Lower leg skin (tissue), 4 donors: ENCODE measurements around the gene SLC27A6. TPM values are rescaled to one million over a fixed set of nuclear protein-coding genes. Genes with fewer than 3 reads are reported as not detected.

ENCODE experiments used
- DNase-seq, 2 donors: peaks; one replicate each; pipeline ENCODE4 v3.0.0-alpha.2; 2019; ENCODE audit warnings: low spot score in 2 of 2
- H3K4me3 ChIP-seq: fragments of 200-600 bp; sonication (generic); 2 replicates; pipeline ENCODE4 v1.5.1; 2017; ENCODE audit warnings: mild to moderate bottlenecking, low read depth; ENCODE audit not compliant: poor library complexity, severe bottlenecking
- POLR2A ChIP-seq, 2 donors: fragments of 450-650 bp; IDR thresholded peaks; one replicate each; pipeline ENCODE4 v1.6.1; 2016 to 2017; ENCODE audit warnings: antibody characterized with exemption in 2 of 2, mild to moderate bottlenecking in 1 of 2, moderate library complexity in 1 of 2
- WGBS, 2 donors: methylation state at CpG; one replicate each; pipeline ENCODE4 v1.1.5; 2018; 5-methylcytosine and 5-hydroxymethylcytosine counted together
- intact Hi-C: fragments of 100-400 bp; cut with DNase I; formaldehyde crosslinking; loops from one replicate; pipeline ENCODE4 v1.15.0; 2023; ENCODE audit warnings: low total_unique reads
- total RNA-seq, 4 donors: library from RNA; depleted of rRNA; stranded (reverse); fragments of >200 nt; gene quantifications; one replicate each; pipeline ENCODE4 v1.1.0, GENCODE V29; 2016
- TF ChIP-seq, protein P1 (sequence below), 3 donors: fragments of 450-650 bp; IDR thresholded peaks; one replicate each; pipeline ENCODE4 v1.5.1; 2016; ENCODE audit warnings: antibody characterized with exemption in 3 of 3, mild to moderate bottlenecking in 3 of 3, moderate library complexity in 2 of 3

SLC27A6 gene
- total RNA-seq, 4 donors from 2014 or later, result 0.38 to 2.5 (median 0.65) TPM

DNA sequence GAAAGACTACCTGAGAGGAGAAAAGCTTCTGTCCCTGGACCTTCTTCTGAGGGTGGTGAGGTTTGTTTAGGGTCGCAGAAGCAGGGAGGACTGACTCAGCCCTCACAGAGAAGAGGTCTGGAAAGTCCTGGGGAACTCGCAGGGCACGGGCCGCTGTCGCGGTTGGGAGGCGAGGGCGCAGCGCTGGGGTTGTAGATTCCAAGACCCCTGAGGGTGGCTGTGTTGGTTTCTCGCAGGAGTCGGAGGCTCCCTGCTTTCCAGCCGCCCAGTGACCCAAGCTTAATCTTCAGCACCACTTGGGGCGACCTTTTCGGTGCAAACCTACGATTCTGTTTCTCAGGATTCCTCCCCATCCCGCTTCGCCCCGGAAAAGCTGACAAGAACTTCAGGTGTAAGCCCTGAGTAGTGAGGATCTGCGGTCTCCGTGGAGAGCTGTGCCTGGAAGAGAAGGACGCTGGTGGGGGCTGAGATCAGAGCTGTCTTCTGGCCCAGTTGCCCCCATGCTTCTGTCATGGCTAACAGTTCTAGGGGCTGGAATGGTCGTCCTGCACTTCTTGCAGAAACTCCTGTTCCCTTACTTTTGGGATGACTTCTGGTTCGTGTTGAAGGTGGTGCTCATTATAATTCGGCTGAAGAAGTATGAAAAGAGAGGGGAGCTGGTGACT, 482 bp downstream of the SLC27A6 start:
- TF ChIP-seq POLR2A (IDR thresholded peaks at IDR 0.05), result no peak
- TF ChIP-seq, protein P1, sequence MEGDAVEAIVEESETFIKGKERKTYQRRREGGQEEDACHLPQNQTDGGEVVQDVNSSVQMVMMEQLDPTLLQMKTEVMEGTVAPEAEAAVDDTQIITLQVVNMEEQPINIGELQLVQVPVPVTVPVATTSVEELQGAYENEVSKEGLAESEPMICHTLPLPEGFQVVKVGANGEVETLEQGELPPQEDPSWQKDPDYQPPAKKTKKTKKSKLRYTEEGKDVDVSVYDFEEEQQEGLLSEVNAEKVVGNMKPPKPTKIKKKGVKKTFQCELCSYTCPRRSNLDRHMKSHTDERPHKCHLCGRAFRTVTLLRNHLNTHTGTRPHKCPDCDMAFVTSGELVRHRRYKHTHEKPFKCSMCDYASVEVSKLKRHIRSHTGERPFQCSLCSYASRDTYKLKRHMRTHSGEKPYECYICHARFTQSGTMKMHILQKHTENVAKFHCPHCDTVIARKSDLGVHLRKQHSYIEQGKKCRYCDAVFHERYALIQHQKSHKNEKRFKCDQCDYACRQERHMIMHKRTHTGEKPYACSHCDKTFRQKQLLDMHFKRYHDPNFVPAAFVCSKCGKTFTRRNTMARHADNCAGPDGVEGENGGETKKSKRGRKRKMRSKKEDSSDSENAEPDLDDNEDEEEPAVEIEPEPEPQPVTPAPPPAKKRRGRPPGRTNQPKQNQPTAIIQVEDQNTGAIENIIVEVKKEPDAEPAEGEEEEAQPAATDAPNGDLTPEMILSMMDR (IDR thresholded peaks at IDR 0.05), result no peak
- intact Hi-C loops, result no loop called here
- WGBS, 2 donors, result 29 to 33% methylated on average over 24 of the region's 24 CpGs
- DNase-seq, result no peak
- H3K4me3 ChIP-seq, result no peak overlapping the region

DNA sequence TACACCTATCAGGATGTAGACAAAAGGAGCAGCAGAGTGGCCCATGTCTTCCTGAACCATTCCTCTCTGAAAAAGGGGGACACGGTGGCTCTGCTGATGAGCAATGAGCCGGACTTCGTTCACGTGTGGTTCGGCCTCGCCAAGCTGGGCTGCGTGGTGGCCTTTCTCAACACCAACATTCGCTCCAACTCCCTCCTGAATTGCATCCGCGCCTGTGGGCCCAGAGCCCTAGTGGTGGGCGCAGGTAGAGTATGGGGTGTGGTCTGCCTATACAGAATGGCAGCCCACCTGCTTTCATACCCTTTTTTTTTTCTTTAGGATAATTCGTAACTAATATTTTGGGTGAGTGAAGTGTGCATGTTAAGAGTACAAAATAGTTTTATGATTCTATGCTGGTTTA, 1.1 kb downstream of the SLC27A6 start:
- TF ChIP-seq, protein P1 (IDR thresholded peaks at IDR 0.05), result no peak
- no peak for TF ChIP-seq POLR2A (IDR thresholded peaks at IDR 0.05)
- intact Hi-C loops, result no loop called here
- WGBS, 2 donors, result 77 to 85% methylated on average over 12 of the region's 12 CpGs
- no peak for DNase-seq
- H3K4me3 ChIP-seq, result no peak overlapping the region

DNA sequence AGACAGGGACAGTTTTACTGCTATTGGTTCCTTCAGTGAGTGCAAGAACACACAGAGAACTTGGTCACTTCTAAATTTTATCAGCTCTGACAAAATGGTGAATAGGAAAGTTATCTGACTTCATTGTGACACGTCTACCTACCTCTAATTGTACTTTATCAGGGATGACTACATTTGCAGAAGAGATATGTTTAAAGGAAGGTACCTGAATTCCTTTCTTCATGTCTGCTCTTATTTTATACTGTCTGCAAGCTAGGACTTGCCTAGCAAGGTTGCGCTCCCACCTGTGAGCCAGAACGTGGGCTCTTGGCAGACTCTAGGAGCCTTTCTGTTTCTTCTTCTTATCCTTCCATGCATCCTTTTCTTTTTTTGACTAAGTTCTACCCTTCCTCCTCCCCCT, 1.6 kb downstream of the SLC27A6 start:
- no peak overlapping the region for H3K4me3 ChIP-seq
- DNase-seq, result no peak
- intact Hi-C loops, result no loop called here
- 44 to 65% methylated on average over 3 of the region's 3 CpGs for WGBS, 2 donors
- TF ChIP-seq POLR2A (IDR thresholded peaks at IDR 0.05), result no peak
- TF ChIP-seq, protein P1 (IDR thresholded peaks at IDR 0.05), result no peak

DNA sequence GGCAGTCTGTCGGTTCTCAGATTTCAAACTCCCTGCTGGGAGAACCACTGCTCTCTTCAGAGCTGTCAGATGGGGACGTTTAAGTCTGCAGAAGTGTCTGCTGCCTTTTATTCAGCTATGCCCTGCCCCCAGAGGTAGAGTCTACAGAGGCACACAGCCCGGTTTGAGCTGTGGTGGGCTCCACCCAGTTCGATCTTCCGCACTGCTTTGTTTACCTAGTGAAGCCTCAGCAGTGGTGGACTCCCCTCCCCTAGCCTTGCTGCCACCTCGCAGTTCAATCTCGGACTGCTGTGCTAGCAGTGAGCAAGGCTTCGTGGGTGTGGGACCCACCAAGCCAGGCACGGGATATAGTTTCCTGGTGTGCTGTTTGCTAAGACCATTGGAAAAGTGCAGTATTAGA, 8.0 kb downstream of the SLC27A6 start:
- no peak overlapping the region for H3K4me3 ChIP-seq
- DNase-seq, result no peak
- intact Hi-C loops, result no loop called here
- WGBS, 2 donors, result 77 to 97% methylated on average over 6 to 9 of the region's 9 CpGs
- TF ChIP-seq, protein P1 (IDR thresholded peaks at IDR 0.05), result no peak

DNA sequence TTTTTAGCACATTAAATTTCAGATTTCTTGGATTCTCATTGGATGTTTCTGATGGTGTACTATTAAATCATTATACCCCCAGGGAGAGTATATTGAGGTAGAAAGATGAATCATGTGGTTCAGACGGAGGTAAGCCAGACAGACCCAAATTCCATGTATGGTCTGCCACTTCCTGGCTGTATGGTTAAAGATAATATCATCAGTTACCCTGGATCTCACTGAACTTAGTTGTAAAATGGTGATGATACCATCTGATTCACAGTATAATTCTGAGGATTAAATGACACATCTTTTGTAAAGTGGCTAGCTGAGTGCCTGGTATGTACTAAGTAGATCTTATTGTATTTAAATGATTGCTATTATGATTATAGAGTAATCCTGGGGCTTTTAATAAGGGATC, 9.3 kb downstream of the SLC27A6 start:
- no peak overlapping the region for H3K4me3 ChIP-seq
- 28 to 39% methylated on average over 1 of the region's 1 CpG for WGBS, 2 donors
- intact Hi-C loops, result no loop called here
- TF ChIP-seq POLR2A (IDR thresholded peaks at IDR 0.05), result no peak
- TF ChIP-seq, protein P1 (IDR thresholded peaks at IDR 0.05), result no peak
- no peak for DNase-seq

DNA sequence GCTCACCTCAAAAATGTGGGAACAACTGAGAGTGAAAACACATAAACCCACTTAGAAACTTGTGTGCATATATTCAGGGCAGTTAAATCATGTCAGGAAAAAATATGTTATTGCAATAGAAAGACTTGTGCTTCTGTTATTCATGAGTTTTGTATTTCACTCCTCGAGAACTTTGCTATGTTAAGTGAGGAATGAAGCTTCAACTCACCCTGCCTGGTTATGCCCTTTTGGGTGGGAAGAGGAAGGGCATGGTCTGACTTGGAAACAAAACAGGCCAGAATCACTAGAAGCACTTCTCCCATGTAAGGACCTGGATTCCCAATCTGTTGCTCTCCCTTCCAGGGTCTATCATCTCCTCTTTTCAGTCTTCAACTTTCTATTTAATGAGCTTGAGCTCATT, 14.5 kb downstream of the SLC27A6 start:
- 62 to 100% methylated on average over 1 of the region's 1 CpG for WGBS, 2 donors
- DNase-seq, result no peak
- no peak overlapping the region for H3K4me3 ChIP-seq
- intact Hi-C loops, result no loop called here
- TF ChIP-seq, protein P1 (IDR thresholded peaks at IDR 0.05), result no peak
- no peak for TF ChIP-seq POLR2A (IDR thresholded peaks at IDR 0.05)
